ENCODE data around the gene ARL5A.

The ARL5A gene

DNA sequence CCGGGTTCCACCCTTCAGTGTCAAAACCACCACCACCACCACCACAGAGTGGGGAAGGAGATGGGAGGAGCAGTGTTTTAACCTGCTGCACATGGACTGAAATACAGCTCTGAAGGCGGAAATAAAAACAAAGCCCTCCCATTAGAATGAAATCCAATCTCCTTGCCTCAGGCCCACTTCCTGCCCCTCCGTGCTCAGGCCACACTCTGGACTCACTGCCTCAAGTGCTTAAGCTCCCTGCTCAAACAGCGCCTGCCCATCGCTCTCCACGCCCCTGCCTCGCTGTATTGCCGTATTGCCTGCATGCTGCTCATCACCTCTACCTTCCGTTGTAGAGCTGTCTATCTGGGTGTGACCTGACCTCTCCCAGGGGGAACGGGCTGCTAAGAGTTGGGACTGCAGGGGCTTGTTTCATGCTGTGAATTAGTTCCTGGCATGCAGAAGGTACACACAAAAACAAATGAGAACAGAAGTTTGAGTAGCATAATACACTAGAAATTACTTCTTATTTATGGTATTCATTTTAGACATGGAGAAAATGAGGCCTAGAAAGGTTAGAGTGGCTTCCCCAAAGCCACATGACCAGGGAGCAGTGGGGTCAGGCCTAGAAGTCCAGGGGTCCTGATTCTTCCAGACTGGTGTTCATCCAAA lies 62.3 kb downstream of the ARL5A start:
- no peak for DNase-seq

DNA sequence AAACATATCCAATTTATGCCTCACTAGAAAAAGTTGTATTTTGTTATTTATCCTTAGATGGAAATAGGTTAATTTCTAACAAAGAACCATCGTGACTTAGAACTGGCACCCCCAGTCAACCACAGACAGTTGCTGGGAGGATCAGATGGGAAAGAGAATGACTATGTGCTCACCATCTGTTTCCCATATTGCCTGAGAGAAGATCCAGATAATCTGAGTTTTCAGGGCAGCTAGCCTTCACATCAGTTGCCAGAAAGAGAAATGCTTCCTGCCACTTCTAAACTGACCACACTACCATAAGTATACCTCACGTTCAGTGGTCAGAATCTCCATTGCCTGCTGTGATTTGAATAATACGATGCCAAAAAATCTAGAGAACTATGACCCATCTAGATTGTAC lies 65.5 kb downstream of the ARL5A start:
- no peak for DNase-seq

DNA sequence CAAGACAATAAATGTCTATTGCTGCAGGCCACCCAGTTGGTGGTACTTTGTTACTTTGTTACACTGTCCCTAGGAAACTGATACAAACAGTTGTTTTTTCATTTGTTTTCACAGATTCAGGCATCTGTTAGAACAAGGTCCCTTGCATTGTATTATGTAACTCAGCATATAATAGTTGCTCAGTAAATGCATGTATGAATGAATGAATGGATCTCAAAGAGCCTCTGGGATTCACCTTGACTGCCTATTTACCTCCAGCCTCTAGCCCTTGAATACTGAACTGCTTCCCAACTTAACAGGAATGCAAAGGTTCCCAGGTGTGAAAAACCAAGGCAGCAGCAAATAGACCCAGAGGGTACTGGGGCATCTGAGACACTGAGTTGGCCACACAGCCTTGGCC lies 66.5 kb downstream of the ARL5A start:
- DNase-seq, result no peak

- no peak for DNase-seq
These were observed 67.0 kb downstream of the ARL5A start for GRCh38 chr2:151761193-151761592.

DNA sequence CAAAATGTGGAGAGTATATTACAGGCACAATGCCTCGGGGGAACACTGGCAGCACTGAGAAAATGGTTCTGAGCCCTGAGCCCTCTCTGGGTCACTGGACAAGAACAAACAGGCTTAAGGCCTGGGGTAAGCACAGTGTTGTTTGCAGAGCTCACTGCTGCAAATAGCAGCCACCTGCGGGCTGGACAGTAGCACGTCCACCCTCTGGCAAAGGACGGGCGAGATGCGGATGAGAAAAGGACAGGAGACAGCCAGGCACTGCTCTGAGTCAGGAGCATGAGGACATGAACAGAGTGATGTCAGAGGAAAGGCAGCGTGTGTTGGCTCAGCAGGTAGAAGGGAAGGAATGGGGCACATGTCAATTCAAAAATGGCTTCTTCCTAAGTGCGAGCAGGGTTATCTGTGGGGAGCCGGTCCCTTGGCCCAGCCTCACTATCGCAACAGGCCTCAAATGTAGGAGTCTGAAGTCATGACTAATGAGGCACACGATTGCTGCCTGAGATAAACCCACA lies 68.0 kb downstream of the ARL5A start:
- no peak for DNase-seq

GRCh38 chr2:151758744-151759143 lies 69.5 kb downstream of the ARL5A start:
- DNase-seq, result no peak

DNA sequence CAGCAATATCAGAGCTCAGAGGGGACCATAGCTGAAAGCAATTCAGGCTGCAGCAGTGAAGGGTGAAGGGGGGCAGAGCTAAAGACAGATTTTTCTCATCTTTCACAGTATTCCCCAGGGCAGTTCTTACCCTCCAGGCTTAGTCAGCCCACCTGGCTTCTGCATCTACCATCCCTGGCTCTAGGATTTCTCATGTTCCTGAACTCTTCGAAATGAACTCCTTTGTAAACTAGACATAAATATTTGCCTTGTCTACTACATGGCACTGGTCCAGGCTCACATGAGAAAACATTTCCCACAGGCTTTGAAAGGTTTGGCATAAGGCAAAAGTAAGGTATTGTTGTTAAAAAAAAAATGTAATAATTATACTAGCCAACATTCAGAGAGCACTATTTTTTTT lies 70.4 kb downstream of the ARL5A start:
- no peak for DNase-seq

- no peak for DNase-seq
These were observed 71.4 kb downstream of the ARL5A start for GRCh38 chr2:151756820-151757219.

DNA sequence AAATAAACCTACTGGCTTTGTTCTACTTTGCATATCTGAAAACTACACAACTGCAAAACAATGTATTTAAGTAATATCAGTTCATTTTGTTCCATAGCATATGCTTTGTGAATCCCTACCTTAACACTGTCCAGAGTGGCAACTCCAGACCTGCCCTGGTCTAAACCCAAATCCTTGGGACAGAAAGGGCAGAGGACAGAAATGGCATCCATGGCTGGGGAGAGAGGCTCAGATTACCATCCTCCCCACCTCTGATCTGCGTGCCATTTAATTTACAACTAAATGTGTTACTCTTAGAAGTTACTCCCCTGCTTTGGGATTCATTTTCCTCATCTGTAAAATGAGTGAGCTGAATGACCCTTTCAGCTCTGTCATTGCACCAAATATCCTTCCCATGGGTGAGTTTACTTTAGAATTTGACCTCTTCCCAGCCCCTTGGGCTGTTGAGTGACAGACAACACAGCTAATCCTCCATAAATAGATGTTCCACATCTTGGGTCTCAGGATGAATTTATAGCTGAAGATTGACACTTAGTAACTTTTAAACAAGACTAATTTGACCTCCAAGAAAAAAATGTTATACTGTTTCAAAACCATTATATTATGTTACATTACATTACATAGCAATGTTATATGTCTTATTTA lies 73.8 kb downstream of the ARL5A start:
- no peak for DNase-seq

- DNase-seq, result no peak
These were observed 74.7 kb downstream of the ARL5A start for GRCh38 chr2:151753540-151753939.
